Activated CD8-positive, alpha-beta T cell treated with anti-CD3 and anti-CD28 coated beads for 36 hours (primary cell): ENCODE results near the gene HIBCH. TPM values are rescaled to one million over a fixed set of nuclear protein-coding genes. Genes with fewer than 3 reads are reported as not detected.
"Not testable (repeated sequence)": the region's sequence is repeated elsewhere in the genome, so short reads cannot be mapped to it uniquely, and the experiment has no call there.

Experiments
- ATAC-seq: fragments of 200-7000 bp; cut with Tn5 transposase; one replicate; pipeline ENCODE4 v1.10.0; 2021; ENCODE audit warnings: mild to moderate bottlenecking, moderate library complexity
- CTCF ChIA-PET: fragments of 350-600 bp; sonication (Branson Sonifier 250); formaldehyde crosslinking; loops from one replicate; lab custom pipeline; 2021; ENCODE audit warnings: antibody characterized with exemption; lab: Charles Lee
- POLR2A ChIA-PET: fragments of 350-600 bp; sonication (Branson Sonifier 250); formaldehyde crosslinking; loops from one replicate; lab custom pipeline; 2021; ENCODE audit warnings: antibody characterized with exemption; lab: Charles Lee
- DNase-seq: peaks from one replicate; pipeline ENCODE4 v3.0.0-alpha.2; 2020
- H3K27ac Mint-ChIP-seq: one replicate; pipeline ENCODE4 v1.8.0; 2021; ENCODE audit warnings: mild to moderate bottlenecking, mixed read lengths
- H3K27me3 Mint-ChIP-seq: one replicate; pipeline ENCODE4 v1.8.0; 2021; ENCODE audit warnings: mixed read lengths
- H3K36me3 Mint-ChIP-seq: one replicate; pipeline ENCODE4 v1.8.0; 2021; ENCODE audit warnings: low read depth, mixed read lengths
- H3K4me1 Mint-ChIP-seq: one replicate; pipeline ENCODE4 v1.8.0; 2021; ENCODE audit warnings: low read depth, mixed read lengths
- H3K4me3 Mint-ChIP-seq: one replicate; pipeline ENCODE4 v1.8.0; 2021; ENCODE audit warnings: mild to moderate bottlenecking, moderate library complexity, mixed read lengths
- H3K9me3 Mint-ChIP-seq: one replicate; pipeline ENCODE4 v1.8.0; 2021; ENCODE audit warnings: mixed read lengths
- intact Hi-C: fragments of 100-400 bp; cut with micrococcal nuclease; formaldehyde crosslinking; loops from one replicate; pipeline ENCODE4 v1.10.0; 2022
- total RNA-seq, 2 experiments: library from RNA; stranded (reverse); gene quantifications; one replicate each; pipeline ENCODE4 v1.2.3, GENCODE V29; 2021
- TF ChIP-seq, protein P1 (sequence below): fragments of 200-600 bp; IDR thresholded peaks from one replicate; pipeline ENCODE4 v1.8.0; 2022; ENCODE audit warnings: antibody characterized with exemption, mild to moderate bottlenecking

Gene HIBCH
- total RNA-seq, 2 experiments from 2014 or later: 17.6 to 19.3 TPM

GRCh38 chr2:190362894-190363293, 43.3 kb upstream of the HIBCH start:
- DNase-seq (no peak), ATAC-seq (no peak)
- Mint-ChIP-seq H3K9me3 (no peaks in the 10 kb centered on the region), H3K4me3 (no peak overlapping the region), H3K27me3 (no peaks in the 10 kb centered on the region), H3K27ac (no peak overlapping the region), H3K36me3 (no peaks in the 10 kb centered on the region), H3K4me1 (peaks cover 19% of the 10 kb centered on the region)
- ChIA-PET POLR2A (no interaction called here), CTCF (no interaction called here)
- intact Hi-C loops: no loop called here
- TF ChIP-seq, protein P1, sequence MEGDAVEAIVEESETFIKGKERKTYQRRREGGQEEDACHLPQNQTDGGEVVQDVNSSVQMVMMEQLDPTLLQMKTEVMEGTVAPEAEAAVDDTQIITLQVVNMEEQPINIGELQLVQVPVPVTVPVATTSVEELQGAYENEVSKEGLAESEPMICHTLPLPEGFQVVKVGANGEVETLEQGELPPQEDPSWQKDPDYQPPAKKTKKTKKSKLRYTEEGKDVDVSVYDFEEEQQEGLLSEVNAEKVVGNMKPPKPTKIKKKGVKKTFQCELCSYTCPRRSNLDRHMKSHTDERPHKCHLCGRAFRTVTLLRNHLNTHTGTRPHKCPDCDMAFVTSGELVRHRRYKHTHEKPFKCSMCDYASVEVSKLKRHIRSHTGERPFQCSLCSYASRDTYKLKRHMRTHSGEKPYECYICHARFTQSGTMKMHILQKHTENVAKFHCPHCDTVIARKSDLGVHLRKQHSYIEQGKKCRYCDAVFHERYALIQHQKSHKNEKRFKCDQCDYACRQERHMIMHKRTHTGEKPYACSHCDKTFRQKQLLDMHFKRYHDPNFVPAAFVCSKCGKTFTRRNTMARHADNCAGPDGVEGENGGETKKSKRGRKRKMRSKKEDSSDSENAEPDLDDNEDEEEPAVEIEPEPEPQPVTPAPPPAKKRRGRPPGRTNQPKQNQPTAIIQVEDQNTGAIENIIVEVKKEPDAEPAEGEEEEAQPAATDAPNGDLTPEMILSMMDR: no peak

DNA sequence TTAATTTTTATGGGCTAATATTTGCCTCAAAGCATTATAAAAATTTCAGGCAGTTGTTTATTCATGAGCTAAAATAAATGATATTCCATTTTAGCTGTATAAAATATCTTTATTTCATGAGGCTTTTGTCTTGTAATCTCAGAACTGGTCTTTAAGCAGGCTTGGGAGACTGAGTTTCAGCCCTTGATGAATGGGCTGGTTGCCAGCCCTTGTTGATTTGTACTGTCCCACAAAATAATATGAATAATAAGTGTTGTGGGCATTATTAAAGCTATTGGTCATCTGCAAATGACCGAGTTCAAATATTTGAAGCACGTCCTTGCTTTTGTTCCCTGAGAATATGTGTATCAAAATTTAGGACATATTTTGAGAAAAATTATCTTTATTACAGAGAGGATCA, 41.9 kb upstream of the HIBCH start:
- H3K27me3 Mint-ChIP-seq: no peaks in the 10 kb centered on the region
- intact Hi-C loops: no loop called here
- POLR2A ChIA-PET: no interaction called here
- no peaks in the 10 kb centered on the region for H3K9me3 Mint-ChIP-seq
- no peaks in the 10 kb centered on the region for H3K36me3 Mint-ChIP-seq
- H3K4me1 Mint-ChIP-seq: peaks cover 19% of the 10 kb centered on the region
- no peak overlapping the region for H3K27ac Mint-ChIP-seq
- DNase-seq (no peak), ATAC-seq (no peak)
- TF ChIP-seq, protein P1: no peak
- no peak overlapping the region for H3K4me3 Mint-ChIP-seq
- CTCF ChIA-PET: interaction anchor here (0.9 to 2.2 kb wide), 4 partner anchors 9 to 41 kb away, joined by 3 to 9 read pairs (median 5); partner anchors contain the start of gene INPP1

GRCh38 chr2:190360965-190361364, 41.3 kb upstream of the HIBCH start:
- ATAC-seq (no peak), DNase-seq (no peak)
- no peak overlapping the region for H3K27ac Mint-ChIP-seq
- TF ChIP-seq, protein P1: no peak
- POLR2A ChIA-PET: interaction anchor here (1.2 kb wide), 1 partner anchor 46 kb away, joined by 4 read pairs; no protein-coding TSS in a partner anchor
- no peak overlapping the region for H3K4me3 Mint-ChIP-seq
- CTCF ChIA-PET: interaction anchor here (1.0 to 2.2 kb wide), 4 partner anchors 9 to 272 kb away, joined by 5 to 9 read pairs (median 7); partner anchors contain the start of gene INPP1
- intact Hi-C loops: no loop called here
- no peaks in the 10 kb centered on the region for H3K9me3 Mint-ChIP-seq
- H3K4me1 Mint-ChIP-seq: peaks cover 19% of the 10 kb centered on the region
- H3K36me3 Mint-ChIP-seq: no peaks in the 10 kb centered on the region
- H3K27me3 Mint-ChIP-seq: no peaks in the 10 kb centered on the region

DNA sequence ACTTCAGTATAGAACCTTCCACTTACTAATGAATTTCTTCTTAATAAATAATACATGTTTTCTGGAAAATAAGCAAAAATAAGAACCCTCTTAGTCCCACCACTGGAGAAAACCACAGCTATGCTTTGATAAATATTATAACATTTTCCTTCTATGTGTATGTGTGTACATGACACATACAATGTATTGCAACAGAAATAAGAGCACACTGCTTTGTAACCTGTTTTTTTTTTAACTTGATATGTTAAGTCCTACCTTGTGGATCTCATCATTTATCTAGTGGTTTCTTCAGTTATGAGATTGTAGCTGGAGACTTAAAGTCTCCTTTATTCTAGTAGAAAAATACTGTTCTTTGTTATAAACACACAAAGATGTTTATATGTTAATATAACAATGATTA, 40.9 kb upstream of the HIBCH start:
- TF ChIP-seq, protein P1: no peak
- H3K4me3 Mint-ChIP-seq: peak overlapping the region; percentile 80
- no peaks in the 10 kb centered on the region for H3K27me3 Mint-ChIP-seq
- no peak for ATAC-seq
- no peaks in the 10 kb centered on the region for H3K9me3 Mint-ChIP-seq
- H3K27ac Mint-ChIP-seq: no peak overlapping the region
- ChIA-PET POLR2A (interaction anchor here (1.2 kb wide), 1 partner anchor 47 kb away, joined by 4 read pairs; no protein-coding TSS in a partner anchor), CTCF (interaction anchor here (1.7 to 2.2 kb wide), 3 partner anchors 10 to 271 kb away, joined by 5 to 9 read pairs (median 9); no protein-coding TSS in a partner anchor)
- no peaks in the 10 kb centered on the region for H3K36me3 Mint-ChIP-seq
- DNase-seq: no peak
- intact Hi-C loops: no loop called here
- H3K4me1 Mint-ChIP-seq: peaks cover 19% of the 10 kb centered on the region

DNA sequence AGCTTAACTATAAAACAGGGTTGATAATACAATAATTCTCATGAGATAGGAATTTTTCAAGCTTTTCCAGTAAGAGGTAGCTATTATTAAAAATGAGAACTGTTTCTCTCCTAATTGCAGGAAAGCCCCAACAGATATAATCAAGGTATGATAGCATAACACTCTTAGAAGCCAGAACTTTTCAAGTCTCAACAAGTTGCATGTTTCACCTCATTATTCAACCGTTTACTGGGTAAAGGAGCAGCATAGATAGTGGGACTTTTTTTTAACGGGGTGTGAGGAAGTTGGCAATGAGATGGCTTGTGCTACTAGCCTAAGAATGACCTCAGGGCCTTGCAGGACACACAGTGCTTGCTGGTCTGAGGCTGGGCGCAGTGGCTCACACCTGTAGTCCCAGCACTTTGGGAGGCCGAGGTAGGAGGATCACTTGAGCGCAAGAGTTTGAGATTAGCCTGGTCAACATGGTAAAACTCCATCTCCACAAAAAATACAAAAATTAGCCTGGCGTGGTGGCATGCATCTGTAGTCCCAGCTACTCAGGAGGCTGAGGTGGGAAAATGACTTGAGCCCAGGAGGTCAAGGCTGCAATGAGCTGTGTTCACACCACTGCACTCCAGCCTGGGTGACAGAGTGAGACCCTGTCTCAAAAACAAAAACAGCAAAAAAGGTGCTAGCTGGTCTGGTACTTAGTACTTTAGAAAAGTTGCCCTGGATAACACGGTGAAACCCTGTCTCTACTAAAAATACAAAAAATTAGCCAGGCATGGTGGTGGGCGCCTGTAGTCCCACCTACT, 39.2 kb upstream of the HIBCH start:
- H3K4me3 Mint-ChIP-seq: peak overlapping the region; percentile 15
- H3K36me3 Mint-ChIP-seq, DNase-seq, ATAC-seq, H3K27me3 Mint-ChIP-seq, H3K9me3 Mint-ChIP-seq, intact Hi-C loops, POLR2A ChIA-PET: not testable (repeated sequence)
- CTCF ChIA-PET: interaction anchor here (0.6 to 1.8 kb wide), 5 partner anchors 8 to 373 kb away, joined by 3 to 6 read pairs (median 3); no protein-coding TSS in a partner anchor
- peaks cover 19% of the 10 kb centered on the region for H3K4me1 Mint-ChIP-seq
- peak overlapping the region; percentile 34 for H3K27ac Mint-ChIP-seq
